T follicular helper cell (primary cell): ENCODE measurements around the gene CCDC188.
"Not testable (repeated sequence)": the region's sequence is repeated elsewhere in the genome, so short reads cannot be mapped to it uniquely, and the experiment has no call there.

Source experiments
- DNase-seq: peaks from one replicate; pipeline ENCODE4 v3.0.0-alpha.2; 2020; ENCODE audit warnings: low read depth

CCDC188 gene

DNA sequence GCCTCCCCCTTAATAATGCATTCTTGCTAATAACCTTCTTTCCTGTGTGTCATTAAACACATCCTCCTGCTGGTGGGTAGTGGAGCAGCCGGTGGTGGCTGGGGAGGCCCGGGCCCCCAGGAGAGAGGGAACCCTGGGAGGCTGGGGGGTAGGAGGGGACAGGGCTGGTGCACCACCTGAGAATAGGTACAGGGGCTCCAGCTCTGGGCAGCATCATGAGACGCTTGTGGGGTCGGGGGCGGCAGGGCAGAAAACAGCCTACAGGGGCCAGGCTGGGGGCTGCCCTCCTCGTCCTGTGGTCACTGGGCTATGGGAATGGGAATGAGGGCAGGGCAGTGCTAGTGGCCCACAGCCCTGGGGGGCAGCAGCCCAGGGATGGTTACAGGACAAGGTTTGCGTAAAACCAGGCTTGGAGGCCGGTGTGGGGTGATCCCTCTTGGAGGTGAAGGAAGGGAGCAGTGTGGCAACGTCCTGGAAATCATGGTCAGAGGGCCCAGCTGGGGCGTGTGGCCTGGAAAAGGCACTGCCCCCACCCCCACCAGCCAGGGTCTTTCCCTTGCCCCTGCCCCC is 18.5 kb upstream of the CCDC188 start:
- no peak for DNase-seq

DNA sequence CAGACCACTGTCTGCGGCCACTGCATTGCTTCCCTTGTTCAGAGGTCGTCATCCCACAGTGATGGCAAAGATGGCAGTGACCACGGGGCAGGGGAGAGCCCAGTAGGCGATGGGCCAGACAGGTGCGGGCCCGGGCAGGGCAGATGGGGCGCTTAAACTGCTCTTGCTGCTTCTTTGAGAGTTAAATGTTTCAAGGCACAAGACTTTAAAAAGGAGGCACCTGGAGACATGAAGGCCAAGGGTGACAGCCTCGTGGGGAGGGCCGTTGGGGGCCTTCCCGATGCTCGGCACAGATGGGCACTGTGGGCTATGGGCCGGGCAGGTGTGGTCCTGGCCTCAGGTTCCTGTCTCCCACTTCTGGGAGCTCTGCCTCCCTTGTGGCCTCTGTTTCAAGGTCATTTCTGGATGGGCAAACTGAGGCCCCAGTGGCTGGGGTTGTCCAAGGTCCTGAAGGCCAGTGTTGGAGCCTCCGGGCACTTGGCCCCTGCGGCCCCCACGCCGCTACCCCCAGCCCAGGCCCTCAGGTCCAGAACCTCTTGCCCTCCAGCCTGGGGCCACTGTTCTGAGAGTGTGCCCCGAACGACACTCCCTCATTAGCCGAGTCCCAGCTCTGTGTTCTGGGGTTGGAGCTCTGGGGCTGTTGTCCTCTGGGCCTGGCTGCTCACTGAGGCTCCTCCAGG is 16.9 kb upstream of the CCDC188 start:
- DNase-seq = no peak

DNA sequence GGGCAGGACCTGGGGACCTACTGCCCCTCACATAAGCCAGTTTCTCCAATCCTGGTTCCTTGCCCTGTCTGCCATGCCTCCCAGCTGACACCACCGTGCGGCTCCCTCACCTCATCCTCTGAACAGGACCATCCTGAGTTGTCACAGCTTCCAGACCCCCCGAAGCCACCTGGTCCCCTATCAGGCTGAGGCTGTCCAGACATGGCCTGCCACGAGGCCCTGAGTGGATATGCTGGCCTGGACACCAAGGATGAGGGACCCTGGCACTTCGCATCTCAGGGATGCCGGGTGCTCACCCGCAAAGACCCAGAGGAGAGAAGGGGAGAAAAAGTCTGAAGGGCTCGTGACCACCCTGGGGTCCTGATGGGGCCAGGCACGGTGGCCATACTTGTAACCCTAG is 15.8 kb upstream of the CCDC188 start:
- DNase-seq = no peak

DNA sequence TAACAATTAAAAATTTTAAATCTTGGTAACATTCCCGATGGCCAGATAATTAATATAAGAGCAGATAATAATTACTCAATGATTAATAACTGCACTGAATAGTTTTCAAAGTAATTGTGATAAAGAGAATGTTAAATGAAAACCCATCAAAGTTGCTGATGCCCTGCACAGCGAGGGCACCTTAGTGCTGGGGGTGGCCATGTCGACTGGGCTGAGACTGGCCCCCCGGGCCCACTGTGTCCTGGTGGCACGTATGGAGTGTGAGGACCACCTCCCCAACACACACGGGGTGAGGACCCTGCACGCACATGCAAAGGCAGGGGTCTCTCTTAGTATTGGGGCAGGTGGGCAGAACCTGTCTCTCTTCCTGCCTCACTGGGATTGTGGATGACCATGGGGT is 15.1 kb upstream of the CCDC188 start:
- DNase-seq = no peak

DNA sequence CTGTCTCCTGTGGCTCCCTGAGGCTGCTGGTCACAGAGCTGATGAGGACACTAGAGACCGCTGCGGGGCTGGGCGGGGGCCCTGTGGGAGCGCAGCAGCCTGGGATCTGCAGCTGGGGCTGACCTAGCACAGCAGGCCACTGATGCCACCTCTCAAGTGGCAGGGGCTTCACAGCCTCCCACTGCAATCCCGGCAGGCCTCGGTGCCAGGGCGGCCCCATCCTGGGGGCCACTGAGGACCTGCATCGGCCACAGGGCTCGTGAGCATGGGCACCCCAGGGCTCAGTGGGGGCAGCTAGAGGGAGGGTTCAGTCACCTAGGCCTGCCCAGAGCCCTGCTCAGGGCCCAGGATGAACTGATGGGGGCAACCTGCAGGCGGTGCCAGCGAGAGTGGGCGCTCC is 14.6 kb upstream of the CCDC188 start:
- no peak for DNase-seq

DNA sequence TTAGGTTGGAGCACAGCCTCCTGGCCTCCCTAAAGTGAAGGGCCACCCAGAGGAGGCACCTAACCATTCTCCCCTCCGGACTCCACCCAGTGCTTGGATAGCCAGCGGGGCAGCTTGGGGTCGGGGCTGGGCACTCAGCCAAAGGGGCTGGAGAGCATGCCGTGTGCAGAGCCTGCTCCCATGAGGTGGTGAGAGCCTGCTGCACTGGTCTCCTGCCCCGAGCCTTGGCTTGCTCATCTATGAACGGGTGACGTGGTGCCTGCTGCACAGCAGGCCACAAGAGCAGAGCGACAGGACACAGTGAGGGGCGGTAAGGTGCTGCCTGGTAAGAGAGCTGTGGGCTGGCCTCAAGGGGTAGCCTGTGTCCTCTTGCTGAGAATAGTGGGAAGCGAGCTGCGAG is 14.0 kb upstream of the CCDC188 start:
- DNase-seq = no peak

DNA sequence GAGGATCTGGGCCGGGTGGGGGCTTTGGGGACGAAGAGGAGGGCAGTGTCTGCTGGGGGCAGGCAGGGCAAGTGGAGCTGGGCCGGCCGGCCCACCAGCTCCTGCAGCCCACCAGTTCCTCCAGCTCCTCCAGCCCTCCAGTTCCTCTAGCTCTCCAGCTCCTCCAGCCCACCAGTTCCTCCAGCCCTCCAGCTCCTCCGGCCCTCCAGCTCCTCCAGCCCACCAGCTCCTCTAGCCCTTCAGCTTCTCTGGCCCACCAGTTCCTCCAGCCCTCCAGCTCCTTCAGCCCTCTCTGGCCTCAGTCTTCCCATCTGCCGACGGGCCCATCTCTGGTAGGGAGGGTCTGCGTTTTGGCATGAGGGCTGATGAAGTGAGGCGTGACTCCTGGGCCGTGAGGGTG is 9.2 kb upstream of the CCDC188 start:
- no peak for DNase-seq

DNA sequence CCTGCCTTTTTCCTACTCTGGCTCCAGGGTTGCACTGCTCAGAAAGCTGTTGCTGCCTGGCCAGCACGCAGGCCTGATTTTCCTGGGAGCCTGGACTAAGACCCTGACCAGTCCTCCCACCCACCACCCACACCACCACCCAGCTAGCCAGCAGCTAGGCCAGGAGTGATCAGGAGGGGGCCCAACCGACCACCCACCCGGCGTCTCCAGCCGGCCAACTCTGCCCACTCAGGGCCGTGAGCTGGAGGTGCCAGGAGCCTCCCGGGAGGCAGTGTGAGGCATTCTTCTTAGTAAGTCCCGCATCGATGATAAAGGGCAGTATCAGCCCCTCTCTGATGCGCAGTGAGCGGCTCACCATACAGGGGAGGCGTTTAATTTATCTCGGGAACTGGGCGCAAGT is 8.7 kb upstream of the CCDC188 start:
- DNase-seq = not testable (repeated sequence)

DNA sequence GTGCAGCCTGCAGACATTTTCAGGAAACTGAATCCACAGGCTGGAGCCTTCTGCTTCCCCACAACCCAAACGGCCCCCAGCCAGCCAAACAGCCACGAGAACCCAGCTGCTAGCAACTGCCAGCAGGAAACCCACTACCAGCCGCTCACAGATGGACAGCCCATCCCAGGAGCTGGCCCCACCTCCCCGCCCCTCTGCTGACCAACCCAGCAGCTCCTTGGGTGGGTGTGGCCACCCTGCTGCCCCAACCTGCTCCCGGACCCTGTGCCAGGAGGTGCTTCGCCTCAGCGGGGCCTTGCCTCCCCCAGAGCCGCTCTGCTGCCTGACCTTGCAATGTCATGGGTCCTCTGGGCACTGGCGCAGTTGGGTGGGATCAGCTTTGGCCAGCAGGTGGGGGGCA is 8.2 kb upstream of the CCDC188 start:
- no peak for DNase-seq

DNA sequence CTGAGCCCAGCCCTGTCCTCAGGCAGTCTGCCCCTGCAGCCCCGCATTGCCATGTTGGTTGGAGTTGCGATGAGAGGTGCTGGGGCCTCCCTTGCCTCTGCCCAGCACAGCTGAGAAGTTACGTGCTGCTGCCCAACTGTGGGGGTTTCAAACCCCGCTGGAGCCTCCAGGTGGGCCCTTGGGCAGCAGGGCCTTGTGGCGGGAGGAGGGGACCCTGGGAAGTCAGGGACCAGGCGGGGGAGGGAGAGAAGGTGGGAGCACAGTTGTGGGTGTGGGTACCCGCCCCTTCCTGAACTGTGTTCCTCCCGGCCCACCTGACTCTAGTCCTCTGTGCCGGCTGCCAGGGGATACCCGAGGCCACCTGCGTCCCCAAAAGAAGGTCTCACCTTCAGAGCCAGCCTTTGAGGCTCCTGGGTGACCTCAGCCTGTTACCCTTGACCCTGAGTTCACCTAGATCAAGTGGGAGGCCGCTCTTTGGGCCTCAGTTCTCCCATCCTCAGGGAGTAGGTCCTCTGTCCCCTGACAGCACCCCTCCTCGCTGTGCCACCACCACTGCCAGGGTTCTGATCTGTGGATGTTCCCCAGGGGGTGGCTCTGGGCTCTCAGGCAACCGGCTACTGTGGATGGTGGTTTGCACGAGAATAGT is 7.7 kb upstream of the CCDC188 start:
- DNase-seq = no peak

DNA sequence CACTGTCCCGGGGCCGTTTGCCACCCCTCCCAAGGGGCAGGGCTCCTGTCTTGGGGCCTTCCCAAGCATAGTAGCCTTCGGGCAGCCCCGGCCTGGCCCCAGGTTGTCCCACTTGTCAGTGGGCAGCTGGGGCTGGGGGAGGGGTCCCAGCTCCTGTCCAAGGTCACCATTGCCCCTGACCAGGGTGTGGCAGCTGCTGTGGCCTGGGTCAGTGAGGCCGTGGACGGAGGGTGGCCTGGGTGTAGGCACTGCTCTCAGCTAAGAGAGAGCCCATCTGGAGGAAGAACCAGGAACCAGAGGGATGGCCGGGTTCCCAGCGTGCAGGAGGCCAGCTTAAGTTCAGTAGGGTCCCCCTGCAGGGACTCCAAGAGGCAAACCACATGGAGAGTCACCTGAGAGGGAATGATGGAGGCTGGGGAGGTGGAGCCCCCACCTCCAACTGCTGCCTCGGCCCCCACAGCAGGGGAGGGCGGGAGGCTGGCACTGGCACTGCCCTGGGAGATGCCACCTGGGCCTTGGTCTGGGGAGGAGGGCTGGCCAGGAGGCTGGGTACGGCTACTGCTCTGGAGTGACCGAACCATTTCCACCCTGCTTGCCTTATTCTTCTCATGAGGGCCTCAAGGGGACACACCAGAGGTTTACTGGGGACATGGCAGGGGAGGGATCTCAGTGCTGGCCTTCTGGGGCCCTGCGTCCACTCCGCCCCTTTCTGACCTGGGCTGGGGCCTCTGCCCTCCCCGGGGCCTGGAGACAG is 6.8 kb upstream of the CCDC188 start:
- DNase-seq = no peak

DNA sequence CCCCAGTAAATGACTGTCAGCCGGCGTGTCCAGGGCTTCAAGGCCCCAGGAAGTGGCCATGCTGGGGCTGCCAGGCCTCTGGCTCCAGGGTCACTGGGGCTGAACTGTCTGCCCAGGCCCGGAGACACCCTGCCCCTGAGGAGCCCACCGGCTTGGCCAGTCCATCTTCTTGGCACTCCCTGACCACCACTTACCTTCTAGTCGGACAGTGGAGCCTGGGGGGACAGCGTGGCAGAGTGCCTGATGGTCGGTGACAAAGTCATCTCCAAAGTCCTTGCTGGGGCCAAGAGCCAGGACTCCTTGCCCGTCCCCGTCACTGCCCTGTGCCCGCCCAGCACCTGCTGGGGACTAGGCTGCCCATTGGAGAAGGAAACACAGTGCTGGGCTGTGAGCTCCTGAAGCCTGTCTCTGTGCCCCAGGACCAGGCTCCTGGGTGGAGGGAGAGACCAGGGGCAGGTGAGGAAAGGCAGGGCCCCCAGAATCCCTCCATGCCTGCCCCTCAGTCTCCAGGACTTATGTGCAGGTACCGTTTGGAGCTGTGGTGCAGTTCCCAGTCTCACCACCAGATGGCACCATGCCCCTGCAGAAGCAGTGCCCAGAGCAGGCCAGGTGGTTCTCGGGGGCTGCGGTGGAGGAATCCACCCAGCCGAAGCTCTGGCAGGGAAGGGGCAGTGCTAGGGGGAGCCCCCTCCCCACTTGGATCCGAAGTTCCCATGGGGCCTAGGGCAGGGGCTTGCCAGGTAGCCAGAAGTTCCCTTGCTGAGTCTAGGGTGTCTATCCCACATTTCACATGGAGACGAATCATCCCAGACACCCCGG is 6.0 kb upstream of the CCDC188 start:
- DNase-seq = peak; percentile 81

DNA sequence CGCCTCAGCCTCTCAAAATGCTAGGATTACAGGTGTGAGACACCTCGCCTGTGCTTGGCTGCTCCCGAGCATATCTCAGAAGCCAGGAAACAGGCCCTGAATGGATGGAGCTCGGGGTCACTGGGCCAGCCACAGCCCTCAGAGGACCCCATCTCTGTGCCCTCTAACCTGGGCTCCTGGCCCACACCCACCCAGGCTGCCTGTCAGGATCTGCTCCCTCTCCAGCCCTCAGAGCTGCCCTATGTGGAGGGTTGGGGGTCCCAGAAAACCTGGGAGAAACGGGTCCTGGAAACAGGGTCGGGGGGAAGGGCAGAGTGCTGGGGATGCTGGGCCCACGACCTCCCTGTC is 5.2 kb upstream of the CCDC188 start:
- no peak for DNase-seq

DNA sequence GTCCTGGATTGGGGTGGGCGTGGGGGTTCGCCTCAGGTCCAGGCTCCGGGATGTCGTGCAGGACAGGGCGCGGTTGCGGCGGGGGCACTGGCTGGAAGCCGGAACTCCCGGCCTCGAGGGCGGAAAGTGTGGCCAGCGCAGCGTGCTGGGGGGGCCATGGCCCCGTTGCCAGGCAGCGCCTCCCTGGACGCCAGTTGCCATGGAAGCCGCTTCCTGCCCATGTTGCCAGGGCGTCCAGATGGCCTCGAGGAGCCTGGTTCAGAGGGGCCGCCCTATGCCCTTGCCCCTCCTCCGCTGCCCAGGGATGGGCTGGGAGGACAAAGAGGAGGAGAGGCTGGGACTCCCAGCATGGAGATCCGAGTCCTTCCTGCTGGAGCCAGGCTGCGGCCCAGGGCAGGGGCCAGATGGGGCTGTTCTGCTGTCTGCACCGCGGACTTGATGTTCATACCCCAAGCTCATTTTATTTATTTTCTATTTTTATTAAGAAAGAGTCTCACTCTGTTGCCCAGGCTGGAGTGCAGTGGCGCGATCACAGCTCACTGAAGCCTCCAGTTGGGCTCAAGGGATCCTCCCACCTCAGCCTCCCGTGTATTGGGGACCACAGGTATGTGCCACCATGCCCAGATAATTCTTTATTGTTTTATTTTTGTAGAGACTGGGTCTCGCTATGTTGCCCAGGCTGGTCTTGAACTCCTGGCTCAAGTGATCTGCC is 4.6 kb upstream of the CCDC188 start:
- DNase-seq = no peak

DNA sequence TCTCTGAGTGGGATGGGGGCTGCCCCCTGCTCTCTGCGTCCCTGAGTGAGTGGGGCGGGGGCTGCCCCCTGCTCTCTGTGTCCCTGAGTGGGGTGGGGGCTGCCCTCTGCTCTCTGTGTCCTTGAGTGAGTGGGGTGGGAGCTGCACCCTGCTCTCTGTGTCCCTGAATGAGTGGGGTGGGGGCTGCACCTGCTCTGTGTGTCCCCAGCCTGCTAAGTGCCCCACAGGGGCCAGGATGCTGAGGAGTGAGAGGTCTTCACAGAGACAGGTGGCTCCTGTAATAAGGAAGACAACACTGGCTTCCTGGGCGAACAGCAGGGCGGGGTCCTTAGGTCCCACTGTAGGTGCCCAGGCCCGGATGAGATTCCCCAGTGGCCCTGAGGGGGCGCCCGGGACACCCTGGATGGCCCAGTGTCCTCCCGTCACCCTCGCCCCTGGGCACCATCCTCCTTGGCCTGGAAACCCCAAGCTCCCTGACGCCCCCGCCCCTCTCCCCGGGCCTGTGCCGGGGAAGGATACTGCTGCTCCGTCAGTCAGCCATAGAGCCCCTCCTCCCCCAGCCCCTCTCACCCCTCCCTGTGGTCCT is 3.8 kb upstream of the CCDC188 start:
- DNase-seq = no peak

DNA sequence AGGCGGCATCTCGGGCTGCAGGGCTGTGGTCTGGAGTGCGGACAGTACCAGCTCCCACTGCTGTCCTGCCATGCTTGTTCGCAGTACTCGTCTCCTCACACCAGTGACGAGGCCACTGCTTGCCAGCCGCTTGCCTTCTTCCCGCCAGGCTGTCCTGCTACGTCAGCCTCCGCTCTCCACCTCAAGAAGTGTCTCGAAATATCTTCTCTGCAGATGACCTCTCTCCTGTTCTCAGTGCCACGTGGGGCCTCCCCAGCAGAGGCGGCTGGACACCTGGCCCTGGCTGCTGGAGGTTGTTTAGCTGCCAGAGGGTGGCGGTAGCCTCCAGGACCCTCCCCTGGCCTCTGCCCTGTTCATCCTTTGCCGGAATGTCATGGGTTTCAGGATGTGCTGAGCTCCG is 3.1 kb upstream of the CCDC188 start:
- DNase-seq = no peak

DNA sequence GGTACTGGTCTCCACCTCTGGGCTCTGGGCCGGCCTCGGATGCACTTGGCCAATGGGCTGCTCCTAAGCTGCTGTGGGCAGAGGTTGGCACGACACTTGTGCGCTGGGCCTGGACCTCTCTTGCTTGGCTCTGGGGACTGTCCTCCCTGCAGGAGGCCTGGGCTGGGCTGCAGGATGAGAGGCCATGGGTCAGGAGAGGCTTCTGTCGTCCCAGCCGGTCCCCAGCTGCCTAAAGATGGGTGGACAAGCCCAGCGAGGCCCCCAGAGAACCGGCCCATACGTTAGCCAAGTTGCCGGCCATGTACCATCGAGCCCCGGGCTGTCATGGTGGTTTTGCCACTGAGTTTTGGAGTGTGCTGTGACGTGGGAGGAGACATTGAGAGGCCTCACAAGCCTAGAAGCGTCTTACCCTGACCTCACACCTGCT is 1.6 kb upstream of the CCDC188 start:
- no peak for DNase-seq

DNA sequence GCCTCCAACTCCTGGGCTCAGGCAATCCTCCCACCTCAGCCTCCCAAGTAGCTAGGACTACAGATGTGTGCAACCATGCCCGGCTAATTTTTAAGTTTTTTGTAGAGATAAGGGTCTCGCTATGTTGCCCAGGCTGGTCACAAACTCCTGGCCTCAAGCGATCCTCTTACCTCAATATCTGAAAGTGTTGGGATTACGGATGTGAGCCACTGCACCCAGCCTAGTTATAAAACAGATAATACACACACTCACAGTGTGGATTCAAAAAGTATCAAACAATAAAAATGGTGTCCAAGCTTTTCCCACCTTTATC is 377 bp upstream of the CCDC188 start:
- no peak for DNase-seq

DNA sequence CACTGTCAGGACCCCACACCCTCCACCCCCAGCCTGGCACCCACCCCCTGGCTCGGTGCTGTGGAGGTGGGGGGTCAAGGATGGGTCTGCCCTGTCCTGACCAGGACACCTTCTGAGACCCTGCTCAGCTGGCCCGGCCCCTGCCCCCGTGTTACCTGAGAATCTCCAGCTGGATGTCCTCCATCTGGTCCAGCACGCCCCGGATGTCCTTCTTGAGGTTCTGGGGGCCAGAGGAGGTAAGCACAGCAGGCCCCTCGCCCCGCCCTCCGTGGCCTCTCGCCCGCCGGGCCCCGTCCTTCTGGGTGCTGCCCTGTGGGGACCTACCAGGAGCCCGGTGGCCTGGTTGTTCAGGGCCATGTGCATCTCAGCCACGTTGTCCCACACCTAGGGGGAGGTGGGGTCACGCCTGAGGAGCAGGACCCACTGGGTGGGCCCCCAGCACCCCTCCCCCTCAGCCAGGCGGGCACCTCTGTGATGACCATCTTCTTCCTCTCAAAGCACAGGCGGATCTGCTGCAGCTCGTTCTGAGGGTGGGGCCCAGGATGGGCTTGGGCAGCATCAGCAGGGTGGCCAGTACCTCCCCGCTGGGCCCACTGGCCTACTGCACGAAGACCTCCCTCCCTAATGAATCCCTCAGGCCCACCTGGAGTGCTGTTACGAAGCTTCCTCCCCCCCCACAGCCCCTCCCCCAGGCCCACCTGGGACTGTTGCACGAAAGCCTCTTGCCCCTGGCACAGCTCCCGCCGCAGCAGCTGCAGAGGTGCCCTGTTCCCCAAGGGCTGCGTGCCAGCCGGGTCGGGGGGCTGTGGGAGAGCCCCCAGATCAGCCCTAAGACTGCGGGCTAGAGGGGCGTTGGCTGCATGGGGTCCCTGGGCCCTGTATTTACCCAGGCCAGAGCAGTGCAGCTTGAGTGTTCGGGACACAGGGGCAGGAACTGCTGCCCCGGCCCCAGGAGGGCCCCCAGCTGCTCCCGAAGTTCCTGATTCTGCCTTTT is 1.3 kb downstream of the CCDC188 start:
- no peak for DNase-seq

DNA sequence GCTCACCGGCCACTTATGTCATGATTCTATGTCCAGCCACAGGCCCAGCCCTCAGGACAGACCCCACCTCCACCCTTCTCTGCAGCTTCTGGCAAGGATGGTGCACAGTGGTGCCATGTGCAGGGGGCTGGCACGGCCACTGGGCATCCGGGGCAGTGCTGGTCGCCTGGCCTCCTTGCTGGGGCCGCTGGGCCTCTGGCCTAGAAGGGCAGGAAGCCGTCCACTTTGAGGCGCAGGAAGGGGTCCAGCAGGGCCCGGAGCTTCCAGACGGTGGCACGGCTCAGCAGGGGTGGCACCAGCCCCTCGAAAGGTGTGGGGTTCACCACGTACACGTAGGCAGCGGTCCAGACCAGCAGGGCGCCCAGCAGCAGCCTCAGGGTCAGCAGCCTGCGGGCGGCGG is 2.4 kb downstream of the CCDC188 start:
- DNase-seq = no peak
